HepG2 (cell line): Measurements from ENCODE around the gene AGPAT3. TPM values are rescaled to one million over a fixed set of nuclear protein-coding genes. Genes with fewer than 3 reads are reported as not detected.

ENCODE experiments used
- ATAC-seq: fragments of 200-7000 bp; cut with Tn5 transposase; 3 replicates; pipeline ENCODE4 v1.9.1; 2020; ENCODE audit warnings: mild to moderate bottlenecking, moderate library complexity
- BruUV-seq: library from RNA; stranded (reverse); fragments of 400-500 nt; replicated peaks from 2 replicates; lab custom pipeline; 2021; lab: Mats Ljungman, UMichigan
- CTCF ChIA-PET: fragments of 300-600 bp; formaldehyde crosslinking; extraction: SDS; loops from one replicate; lab custom pipeline; 2021; ENCODE audit warnings: low total read pairs, inconsistent platforms, low intra/inter-chr PET ratio; lab: Yijun Ruan, JAX
- POLR2A ChIA-PET: fragments of 350-600 bp; sonication (Branson Sonifier 250); formaldehyde crosslinking; loops from one replicate; lab custom pipeline; 2020; ENCODE audit warnings: antibody characterized with exemption, inconsistent platforms; lab: Yijun Ruan, JAX
- DNase-seq: peaks from one replicate; pipeline ENCODE4 v3.0.0-alpha.2; 2015; ENCODE audit warnings: low spot score
- FAIRE-seq: peaks from 3 replicates; lab custom pipeline; 2011; peaks lifted over from hg19 to GRCh38; lab: Jason Lieb, UNC
- H2AFZ ChIP-seq: one replicate; pipeline ENCODE4 v1.6.1; 2011; ENCODE audit warnings: low read length, inconsistent platforms
- H3K27ac ChIP-seq: fragments of 300-600 bp; 3 replicates; pipeline ENCODE4 v1.8.0; 2011; ENCODE audit warnings: mixed run types, mild to moderate bottlenecking, mixed read lengths, low read length, inconsistent platforms; ENCODE audit not compliant: insufficient read depth; ENCODE audit errors: extremely low read length
- H3K27me3 ChIP-seq, 2 experiments: fragments of 200-600 bp in 1 of 2; 2 replicates in 1 of 2; 3 replicates in 1 of 2; pipeline versions ENCODE4 v1.6.0 to v1.8.0; 2011; ENCODE audit warnings: low read length in 2 of 2, mild to moderate bottlenecking in 2 of 2, moderate library complexity in 2 of 2, inconsistent platforms in 1 of 2; ENCODE audit not compliant: insufficient read depth in 2 of 2, control insufficient read depth in 1 of 2
- H3K36me3 ChIP-seq, 2 experiments: fragments of 200-600 bp in 1 of 2; replicated peaks in 1 of 2; 2 replicates in 1 of 2; 3 replicates in 1 of 2; pipeline versions ENCODE4 v1.5.1 to v1.8.0; 2011; ENCODE audit warnings: low read length in 2 of 2, inconsistent platforms in 1 of 2; ENCODE audit not compliant: insufficient read depth in 2 of 2, control insufficient read depth in 1 of 2
- H3K4me1 ChIP-seq: 2 replicates; pipeline ENCODE4 v1.5.1; 2012; ENCODE audit warnings: low read length, inconsistent platforms; ENCODE audit not compliant: insufficient read depth
- H3K4me2 ChIP-seq: 2 replicates; pipeline ENCODE4 v1.6.0; 2011; ENCODE audit warnings: low read depth, low read length, inconsistent platforms
- H3K4me3 ChIP-seq, 3 experiments: fragments of 200-600 bp in 1 of 3; sonication (generic), shearing (Covaris generic) in 1 of 3; replicated peaks in 1 of 3; 2 replicates each; pipeline ENCODE4 v1.5.1; 2011 to 2016; ENCODE audit warnings: low read length in 3 of 3, inconsistent platforms in 2 of 3, low read depth in 2 of 3, mild to moderate bottlenecking in 2 of 3, control low read depth in 1 of 3, mixed read lengths in 1 of 3; ENCODE audit not compliant: insufficient read depth in 1 of 3
- H3K79me2 ChIP-seq: one replicate; pipeline ENCODE4 v1.6.1; 2011; ENCODE audit warnings: low read length, inconsistent platforms; ENCODE audit not compliant: insufficient read depth
- H3K9ac ChIP-seq: 2 replicates; pipeline ENCODE4 v1.6.0; 2011; ENCODE audit warnings: mild to moderate bottlenecking, low read depth, low read length, inconsistent platforms; ENCODE audit not compliant: insufficient read depth
- H3K9me3 ChIP-seq: 2 replicates; pipeline ENCODE4 v1.5.1; 2012; ENCODE audit warnings: mild to moderate bottlenecking, low read length
- H4K20me1 ChIP-seq: 2 replicates; pipeline ENCODE4 v1.6.0; 2011; ENCODE audit warnings: inconsistent platforms, mild to moderate bottlenecking, low read length, moderate library complexity; ENCODE audit not compliant: insufficient read depth
- ATF7 ChIP-seq, 2 experiments: fragments of 450-650 bp in 1 of 2; sonication (generic) in 1 of 2; formaldehyde crosslinking in 1 of 2; IDR thresholded peaks; 2 replicates each; pipeline versions ENCODE4 v1.4.0 to v1.6.1; 2016 to 2020; ENCODE audit warnings: antibody characterized with exemption in 1 of 2, mild to moderate bottlenecking in 1 of 2, missing genetic modification reagents in 1 of 2
- CREB1 ChIP-seq, 2 experiments: fragments of 450-650 bp in 1 of 2; IDR thresholded peaks; 2 replicates each; pipeline ENCODE4 v1.6.1; 2016 to 2017; ENCODE audit warnings: control low read depth in 1 of 2, mild to moderate bottlenecking in 1 of 2, missing compliant biosample characterization in 1 of 2, missing genetic modification characterization in 1 of 2
- HOXD1 ChIP-seq: sonication (generic); formaldehyde crosslinking; IDR thresholded peaks from 2 replicates; pipeline ENCODE4 v1.5.0; 2020; ENCODE audit warnings: missing genetic modification reagents
- MAFK ChIP-seq, 2 experiments: IDR thresholded peaks in 1 of 2; conservative IDR thresholded peaks in 1 of 2; 2 replicates each; pipeline ENCODE4 v1.6.1; 2011; ENCODE audit warnings: improper control_type of control experiment in 2 of 2, low read length in 2 of 2
- MBD4 ChIP-seq: IDR thresholded peaks from 2 replicates; pipeline ENCODE4 v1.6.1; 2012; ENCODE audit warnings: low read length, inconsistent platforms, borderline replicate concordance
- NPAS2 ChIP-seq: sonication (generic); formaldehyde crosslinking; IDR thresholded peaks from 2 replicates; pipeline ENCODE4 v1.8.0; 2022; ENCODE audit warnings: mild to moderate bottlenecking, missing genetic modification reagents, borderline replicate concordance
- NR1H2 ChIP-seq: sonication (generic); formaldehyde crosslinking; IDR thresholded peaks from 2 replicates; pipeline ENCODE4 v1.8.1; 2022; ENCODE audit warnings: low read depth, missing genetic modification reagents, borderline replicate concordance
- PBX3 ChIP-seq: sonication (generic); formaldehyde crosslinking; IDR thresholded peaks from 2 replicates; pipeline ENCODE4 v1.8.1; 2023; ENCODE audit warnings: missing genetic modification reagents, inconsistent platforms, borderline replicate concordance
- PPARG ChIP-seq: conservative IDR thresholded peaks from 2 replicates; pipeline ENCODE4 v1.6.1; 2016; ENCODE audit warnings: missing biosample characterization, missing genetic modification reagents
- THAP8 ChIP-seq: sonication (generic); formaldehyde crosslinking; IDR thresholded peaks from 2 replicates; pipeline ENCODE4 v1.5.1; 2020; ENCODE audit warnings: missing genetic modification reagents, mild to moderate bottlenecking, borderline replicate concordance
- ZNF616 ChIP-seq: sonication (generic); formaldehyde crosslinking; IDR thresholded peaks from 2 replicates; pipeline ENCODE4 v1.5.0; 2020; ENCODE audit warnings: low read depth, mild to moderate bottlenecking, missing genetic modification reagents
- WGBS: methylation state at CpG from one replicate; pipeline ENCODE4 v1.1.6; 2017; ENCODE audit warnings: low lambda C conversion rate; 5-methylcytosine and 5-hydroxymethylcytosine counted together
- in situ Hi-C: cut with HindIII; loops from 2 replicates; pipeline ENCODE4 v1.10.0; 2017; ENCODE audit warnings: low pct_unique_long_range_greater_than_20kb; ENCODE audit not compliant: extremely low pct_ligation_motif_present
- intact Hi-C: fragments of 100-400 bp; cut with micrococcal nuclease; formaldehyde crosslinking; loops from one replicate; pipeline ENCODE4 v1.10.0; 2022; ENCODE audit not compliant: unreplicated experiment
- polyA plus RNA-seq, 8 experiments: library from polyadenylated mRNA; depleted of rRNA in 3 of 8; stranded (reverse) in 7 of 8; unstranded in 1 of 8; fragments of >200 nt; fragmentation: Illumina TruSeq in 4 of 8; extraction: Trizol in 4 of 8; gene quantifications; 2 replicates each; pipeline versions ENCODE4 v1.2.1 to v1.2.3, GENCODE V29; 2011 to 2016; ENCODE audit warnings: low read depth in 4 of 8, missing spikeins in 1 of 8, mixed read lengths in 1 of 8; ENCODE audit not compliant: insufficient read depth in 1 of 8
- total RNA-seq, 5 experiments: library from RNA; depleted of rRNA; stranded (reverse); fragments of >200 nt; fragmentation: Illumina TruSeq; extraction: Trizol; gene quantifications; 2 replicates each; pipeline ENCODE4 v1.2.3, GENCODE V29; 2016; ENCODE audit warnings: low read depth in 1 of 5

The AGPAT3 gene
- total and polyA plus RNA-seq, 2 of the 13 experiments (the other 11 are each of a cell fraction or from before 2014, with no cell fraction given), result 32.2 to 54.4 TPM

- DNase-seq, result no peak
- Histone ChIP-seq H3K79me2 (peaks cover 6% of the 10 kb centered on the region), H3K4me2 (no peak overlapping the region), H4K20me1 (peaks cover 8% of the 10 kb centered on the region; the same call in 1 of the 2 replicates), H3K4me1 (peaks cover 23% of the 10 kb centered on the region), H3K9ac (no peak overlapping the region), H3K27ac (no peak overlapping the region), H2AFZ (no peak overlapping the region), H3K36me3 (peaks cover 3 to 20% of the 10 kb centered on the region in 2 experiments; a peak in 3 of 5 replicates), H3K4me3 (no peak overlapping the region), H3K27me3 (no peaks in the 10 kb centered on the region), H3K9me3 (no peaks in the 10 kb centered on the region)
- ChIA-PET POLR2A (no interaction called here), CTCF (interaction anchor here (0.6 kb wide), 1 partner anchor 16 kb away, joined by 3 read pairs; no protein-coding TSS in a partner anchor)
- intact Hi-C loops (no loop called here), in situ Hi-C loops (no loop called here)
- FAIRE-seq, result no peak
- 99% methylated on average over 12 of the region's 12 CpGs for WGBS
- no TSS peak for BruUV-seq
- ATAC-seq, result no peak
- TF ChIP-seq NR1H2 (CRISPR knock-in tag) (no peak), MAFK (conservative IDR thresholded peaks at IDR 0.05 in 1 of 2, IDR thresholded peaks at IDR 0.05 in 1 of 2; ENCODE audit: low read length in 2 of 2) (0 out of 4 replicates have a peak, but pooled peaks of 1 of the 2 experiments have one; percentile 7), ATF7 (IDR thresholded peaks at IDR 0.05) (peak; percentile 96), ATF7 (CRISPR knock-in tag; IDR thresholded peaks at IDR 0.05) (no peak), PBX3 (CRISPR knock-in tag) (no peak), CREB1 (IDR thresholded peaks at IDR 0.05) (peak; percentile 56; the same call in 1 of the 2 replicates), CREB1 (CRISPR knock-in tag; IDR thresholded peaks at IDR 0.05) (no peak)
These were observed 68.2 kb downstream of the AGPAT3 start for GRCh38 chr21:43933199-43933598.

- no peak overlapping the region for H3K27ac ChIP-seq
- intact Hi-C loops, result no loop called here
- no peak for FAIRE-seq
These were observed 68.7 kb downstream of the AGPAT3 start for GRCh38 chr21:43933680-43934079.

More at GRCh38 chr21:43933680-43934079, 68.7 kb downstream of the AGPAT3 start:
- TF ChIP-seq NPAS2 (CRISPR knock-in tag) (no peak), PPARG (no peak), HOXD1 (CRISPR knock-in tag) (no peak), THAP8 (CRISPR knock-in tag) (no peak), MBD4 (no peak), ZNF616 (no peak)
- ChIA-PET POLR2A (no interaction called here), CTCF (no interaction called here)
- Histone ChIP-seq H3K36me3 (peaks cover 3 to 15% of the 10 kb centered on the region in 2 experiments; a peak in 3 of 5 replicates), H3K4me1 (peaks cover 28% of the 10 kb centered on the region), H3K9ac (no peak overlapping the region), H2AFZ (no peak overlapping the region), H3K9me3 (no peaks in the 10 kb centered on the region), H3K4me3 (no peak overlapping the region), H4K20me1 (peaks cover 11% of the 10 kb centered on the region; the same call in 1 of the 2 replicates), H3K4me2 (no peak overlapping the region), H3K79me2 (peaks cover 6% of the 10 kb centered on the region), H3K27me3 (no peaks in the 10 kb centered on the region)
- BruUV-seq, result no TSS peak
- DNase-seq, result no peak
- in situ Hi-C loops, result no loop called here
- 99% methylated on average over 14 of the region's 15 CpGs for WGBS
- no peak for ATAC-seq
